H1 (cell line): ENCODE data around the gene LMX1B. TPM values are rescaled to one million over a fixed set of nuclear protein-coding genes. Genes with fewer than 3 reads are reported as not detected.

ENCODE experiments used
- NANOG ChIP-seq: IDR thresholded peaks from 2 replicates; pipeline ENCODE4 v1.6.1; 2011; ENCODE audit warnings: low read length, low read depth, mild to moderate bottlenecking, inconsistent platforms; ENCODE audit not compliant: insufficient read depth, poor library complexity, severe bottlenecking
- PHF8 ChIP-seq: fragments of 200-600 bp; sonication (generic); conservative IDR thresholded peaks from 2 replicates; pipeline ENCODE4 v1.7.1; 2012; ENCODE audit warnings: low read depth, mild to moderate bottlenecking, inconsistent platforms, low read length, moderate library complexity
- SRF ChIP-seq: IDR thresholded peaks from 2 replicates; pipeline ENCODE4 v1.6.1; 2011; ENCODE audit warnings: mild to moderate bottlenecking, low read depth, low read length, moderate library complexity
- TCF12 ChIP-seq: IDR thresholded peaks from 2 replicates; pipeline ENCODE4 v1.6.1; 2011; ENCODE audit warnings: low read depth, mild to moderate bottlenecking, low read length
- polyA plus RNA-seq, 7 experiments: library from polyadenylated mRNA; depleted of rRNA in 3 of 7; stranded (reverse) in 5 of 7; unstranded in 2 of 7; fragments of >200 nt in 5 of 7; fragments of 200-250 nt in 2 of 7; gene quantifications; 1 replicate in 5 of 7; 2 replicates in 1 of 7; 4 replicates in 1 of 7; pipeline versions ENCODE4 v1.2.1 to v1.2.3, GENCODE V29; 2011 to 2013; ENCODE audit warnings: missing spikeins in 2 of 7, mixed read lengths in 2 of 7
- total RNA-seq: library from RNA; stranded (reverse); fragmentation: NEBNext Ultra II Directional; extraction: Animal tissue kit (Norgen Biotek cat#: 25700); gene quantifications from 2 replicates; pipeline ENCODE4 v1.2.1, GENCODE V29; 2021

The LMX1B gene
- total and polyA plus RNA-seq, 2 of the 8 experiments (the other 6 are each of a cell fraction or from before 2014, with no cell fraction given), result 0.09 to 0.37 TPM

DNA sequence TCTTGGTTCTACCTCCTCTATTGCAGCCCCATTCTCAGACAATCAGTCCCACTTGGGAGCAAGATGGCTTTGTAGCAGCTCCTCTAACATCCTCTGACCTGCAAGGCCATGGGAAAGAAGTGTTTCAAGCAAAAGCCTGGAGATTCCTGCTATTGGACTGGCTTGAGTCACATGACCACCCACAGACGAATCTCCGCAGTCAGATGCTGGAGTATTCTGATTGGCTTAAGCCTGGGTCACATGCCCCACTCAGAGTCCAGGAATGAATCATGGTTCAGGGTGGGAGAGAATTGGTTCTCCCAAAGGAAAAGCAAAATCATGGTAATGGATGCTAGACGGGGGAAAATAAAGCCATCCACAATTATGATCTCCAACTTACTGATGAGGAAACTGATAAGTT is 22.6 kb upstream of the LMX1B start (continued):
- TF ChIP-seq NANOG, result no peak
- no peak for TF ChIP-seq TCF12
- TF ChIP-seq PHF8, result no peak
- TF ChIP-seq SRF, result no peak
